Calu3 (cell line): ENCODE measurements around the gene SEPTIN12. TPM values are rescaled to one million over a fixed set of nuclear protein-coding genes. Genes with fewer than 3 reads are reported as not detected.

Experiments
- BruUV-seq: library from RNA; stranded (reverse); fragments of 400-500 nt; replicated peaks from 2 replicates; lab custom pipeline; 2021; lab: Mats Ljungman, UMichigan
- CTCF ChIA-PET: fragments of 300-600 bp; sonication (Branson Sonifier 250); formaldehyde crosslinking; loops from one replicate; lab custom pipeline; 2022; ENCODE audit warnings: antibody characterized with exemption; lab: Charles Lee
- DNase-seq: peaks from one replicate; pipeline ENCODE4 v3.0.0; 2022
- H3K27ac Mint-ChIP-seq: one replicate; pipeline ENCODE4 v1.8.0; 2022; ENCODE audit warnings: mixed read lengths; ENCODE audit not compliant: unreplicated experiment
- H3K27me3 Mint-ChIP-seq: one replicate; pipeline ENCODE4 v1.8.0; 2022; ENCODE audit warnings: mixed read lengths; ENCODE audit not compliant: unreplicated experiment
- H3K36me3 Mint-ChIP-seq: one replicate; pipeline ENCODE4 v1.8.0; 2022; ENCODE audit warnings: mild to moderate bottlenecking, moderate library complexity, mixed read lengths; ENCODE audit not compliant: insufficient read depth, unreplicated experiment
- H3K4me1 Mint-ChIP-seq: one replicate; pipeline ENCODE4 v1.8.0; 2022; ENCODE audit warnings: mild to moderate bottlenecking, low read depth, mixed read lengths; ENCODE audit not compliant: unreplicated experiment
- H3K4me3 Mint-ChIP-seq: one replicate; pipeline ENCODE4 v1.8.0; 2022; ENCODE audit warnings: mild to moderate bottlenecking, low read depth, moderate library complexity, mixed read lengths; ENCODE audit not compliant: unreplicated experiment
- H3K9me3 Mint-ChIP-seq: one replicate; pipeline ENCODE4 v1.8.0; 2022; ENCODE audit warnings: low read depth, mixed read lengths; ENCODE audit not compliant: unreplicated experiment
- CTCF ChIP-seq: fragments of 200-600 bp; IDR thresholded peaks from one replicate; pipeline ENCODE4 v1.8.0; 2022; ENCODE audit warnings: antibody characterized with exemption; ENCODE audit not compliant: unreplicated experiment
- intact Hi-C: fragments of 100-400 bp; cut with micrococcal nuclease; formaldehyde crosslinking; loops from one replicate; pipeline ENCODE4 v1.10.0; 2022; ENCODE audit not compliant: unreplicated experiment
- total RNA-seq: library from RNA; stranded (reverse); gene quantifications from 2 replicates; pipeline ENCODE4 v1.2.3, GENCODE V29; 2022

Gene SEPTIN12
- total RNA-seq, 1 experiment from 2014 or later: not detected

- no peaks in the 10 kb centered on the region for H3K27me3 Mint-ChIP-seq
- no peaks in the 10 kb centered on the region for H3K9me3 Mint-ChIP-seq
- TF ChIP-seq CTCF: no peak
- no peak overlapping the region for H3K27ac Mint-ChIP-seq
- no peaks in the 10 kb centered on the region for H3K4me1 Mint-ChIP-seq
- CTCF ChIA-PET: no interaction called here
- no peak overlapping the region for H3K4me3 Mint-ChIP-seq
- peaks cover 98% of the 10 kb centered on the region for H3K36me3 Mint-ChIP-seq
- intact Hi-C loops: no loop called here
- BruUV-seq: no TSS peak
- no peak for DNase-seq
Observed at GRCh38 chr16:4814046-4814445, 25.9 kb upstream of the SEPTIN12 start.

GRCh38 chr16:4813251-4814003 is 25.3 kb upstream of the SEPTIN12 start:
- Mint-ChIP-seq H3K4me3 (no peak overlapping the region), H3K27me3 (no peaks in the 10 kb centered on the region), H3K9me3 (no peaks in the 10 kb centered on the region), H3K36me3 (peaks cover 97% of the 10 kb centered on the region), H3K27ac (no peak overlapping the region), H3K4me1 (no peaks in the 10 kb centered on the region)
- BruUV-seq: no TSS peak
- intact Hi-C loops: no loop called here
- no peak for TF ChIP-seq CTCF
- CTCF ChIA-PET: interaction anchor here (0.6 kb wide), 1 partner anchor 146 kb away, joined by 3 read pairs; no protein-coding TSS in a partner anchor
- no peak for DNase-seq

- Mint-ChIP-seq H3K9me3 (no peaks in the 10 kb centered on the region), H3K36me3 (peaks cover 97% of the 10 kb centered on the region), H3K27me3 (no peaks in the 10 kb centered on the region), H3K4me3 (no peak overlapping the region), H3K4me1 (no peaks in the 10 kb centered on the region), H3K27ac (no peak overlapping the region)
- TF ChIP-seq CTCF: no peak
- CTCF ChIA-PET: no interaction called here
- BruUV-seq: no TSS peak
- no peak for DNase-seq
- intact Hi-C loops: no loop called here
Observed at GRCh38 chr16:4811773-4812172, 23.6 kb upstream of the SEPTIN12 start.

GRCh38 chr16:4811242-4811641 is 23.1 kb upstream of the SEPTIN12 start:
- Mint-ChIP-seq H3K4me1 (no peaks in the 10 kb centered on the region), H3K27me3 (no peaks in the 10 kb centered on the region), H3K27ac (no peak overlapping the region), H3K9me3 (no peaks in the 10 kb centered on the region), H3K4me3 (no peak overlapping the region), H3K36me3 (peaks cover 97% of the 10 kb centered on the region)
- no peak for TF ChIP-seq CTCF
- intact Hi-C loops: no loop called here
- DNase-seq: no peak
- CTCF ChIA-PET: interaction anchor here (0.9 kb wide), 1 partner anchor 16 kb away, joined by 4 read pairs; no protein-coding TSS in a partner anchor
- no TSS peak for BruUV-seq
